Pancreas (tissue), 10 donors: ENCODE measurements around the gene CDH12. TPM values are rescaled to one million over a fixed set of nuclear protein-coding genes. Genes with fewer than 3 reads are reported as not detected.

Experiments
- ATAC-seq, 4 donors: fragments of 200-7000 bp; cut with Tn5 transposase; one replicate each; pipeline versions ENCODE4 v1.8.0 to v1.9.1; 2020; ENCODE audit warnings: mild to moderate bottlenecking in 4 of 4, moderate library complexity in 4 of 4
- DNase-seq, 6 donors: peaks; one replicate each; pipeline ENCODE4 v3.0.0-alpha.2; 2020
- FAIRE-seq: peaks from 2 replicates; lab custom pipeline; 2012; peaks lifted over from hg19 to GRCh38; lab: Jason Lieb, UNC
- H3K27ac ChIP-seq, 4 donors: fragments of 200-600 bp; sonication (generic); 1 replicate in 3 of 4; 2 replicates in 1 of 4; pipeline versions ENCODE4 v1.5.0 to v1.8.0; 2020
- H3K27me3 ChIP-seq, 4 donors: fragments of 200-600 bp; one replicate each; pipeline ENCODE4 v1.8.0; 2021
- H3K36me3 ChIP-seq, 3 donors: fragments of 200-600 bp; sonication (generic) in 1 of 3; one replicate each; pipeline versions ENCODE4 v1.5.0 to v1.8.0; 2020 to 2021
- H3K4me1 ChIP-seq, 3 donors: fragments of 200-600 bp; one replicate each; pipeline ENCODE4 v1.8.0; 2021
- H3K4me3 ChIP-seq, 4 donors: fragments of 200-600 bp; sonication (generic) in 2 of 4; one replicate each; pipeline versions ENCODE4 v1.5.0 to v1.8.0; 2020 to 2021
- H3K9me3 ChIP-seq, 4 donors: fragments of 200-600 bp; one replicate each; pipeline ENCODE4 v1.8.0; 2021
- CTCF ChIP-seq, 4 donors: fragments of 200-600 bp; sonication (generic) in 3 of 4; IDR thresholded peaks; one replicate each; pipeline versions ENCODE4 v1.5.0 to v1.8.0; 2021; ENCODE audit warnings: antibody characterized with exemption in 4 of 4
- WGBS, 2 donors: extraction: QIAGEN DNeasy Blood & Tissue Kit; methylation state at CpG; one replicate each; pipeline ENCODE4 v1.1.7; 2013; 5-methylcytosine and 5-hydroxymethylcytosine counted together
- intact Hi-C, 3 donors: fragments of 100-400 bp; cut with DNase I; formaldehyde crosslinking; loops; one replicate each; pipeline versions ENCODE4 v1.11.1 to v1.14.2; 2022
- polyA plus RNA-seq, 2 donors: library from polyadenylated mRNA; stranded (reverse); fragments of 200-250 nt; gene quantifications; one replicate each; pipeline ENCODE4 v1.2.3, GENCODE V29; 2013
- total RNA-seq, 6 donors: library from RNA; stranded (reverse); fragmentation: NEBNext Ultra II Directional in 4 of 6; extraction: Animal tissue kit (Norgen Biotek cat#: 25700) in 4 of 6; gene quantifications; one replicate each; pipeline versions ENCODE4 v1.2.1 to v1.2.4, GENCODE V29; 2021 to 2023
- donor health status: healthy with polysubstance abuse.
- donor health status: DM: no; HTN: no; CAD: no; lungs with moderate emphysema.
- donor health status: DM: no; HTN: no; CAD: no.
- donor health status: control.
- donor health status: control.
- donor health status: Bipolar disorder and iron deficiency.
- donor health status: DM: yes; HTN: yes; CAD: no.
- donor health status: DM: no; HTN: no; CAD: no.
- donor health status: DM: no; HTN: no; CAD: no.
- donor health status: DM: yes; HTN: yes; CAD: no.

Gene CDH12
- total and polyA plus RNA-seq, 8 donors = 0.12 to 0.31 (median 0.17) TPM; not detected in 4

- 10 to 13% methylated on average over 2 of the region's 2 CpGs for WGBS, 2 donors
- no peaks in the 10 kb centered on the region for H3K36me3 ChIP-seq
- no peak overlapping the region for H3K27ac ChIP-seq
- FAIRE-seq = no peak
- intact Hi-C loops = no loop called here
- H3K4me1 ChIP-seq = no peaks in the 10 kb centered on the region
- no peaks in the 10 kb centered on the region for H3K27me3 ChIP-seq
- H3K9me3 ChIP-seq = no peaks in the 10 kb centered on the region
- no peak for ATAC-seq
- TF ChIP-seq CTCF (IDR thresholded peaks at IDR 0.05) = no peak
- DNase-seq = no peak
- no peak overlapping the region for H3K4me3 ChIP-seq
Measured at GRCh38 chr5:22663134-22663533, 190.0 kb downstream of the CDH12 start.

GRCh38 chr5:22662391-22662790, 190.8 kb downstream of the CDH12 start:
- H3K27ac ChIP-seq = no peak overlapping the region
- ATAC-seq (no peak), DNase-seq (no peak), FAIRE-seq (no peak)
- H3K36me3 ChIP-seq = no peaks in the 10 kb centered on the region
- H3K27me3 ChIP-seq = no peaks in the 10 kb centered on the region
- intact Hi-C loops = no loop called here
- 36 to 40% methylated on average over 3 of the region's 3 CpGs for WGBS, 2 donors
- no peaks in the 10 kb centered on the region for H3K4me1 ChIP-seq
- TF ChIP-seq CTCF (IDR thresholded peaks at IDR 0.05) = no peak
- H3K9me3 ChIP-seq = no peaks in the 10 kb centered on the region
- H3K4me3 ChIP-seq = no peak overlapping the region

- no peaks in the 10 kb centered on the region for H3K36me3 ChIP-seq
- no peak for DNase-seq
- intact Hi-C loops = no loop called here
- H3K27ac ChIP-seq = no peak overlapping the region
- FAIRE-seq = no peak
- no peak for TF ChIP-seq CTCF (IDR thresholded peaks at IDR 0.05)
- no peaks in the 10 kb centered on the region for H3K9me3 ChIP-seq
- H3K4me3 ChIP-seq = no peak overlapping the region
- H3K27me3 ChIP-seq = no peaks in the 10 kb centered on the region
- H3K4me1 ChIP-seq = peaks cover 0 to 2% (median 0%) of the 10 kb centered on the region in 3 donors
- no peak for ATAC-seq
Measured at GRCh38 chr5:22651355-22651754, 201.8 kb downstream of the CDH12 start.

GRCh38 chr5:22650511-22650910, 202.6 kb downstream of the CDH12 start:
- FAIRE-seq = no peak
- no peaks in the 10 kb centered on the region for H3K36me3 ChIP-seq
- 23 to 28% methylated on average over 2 of the region's 2 CpGs for WGBS, 2 donors
- DNase-seq = no peak
- no peak overlapping the region for H3K27ac ChIP-seq
- no peak for ATAC-seq
- intact Hi-C loops = no loop called here
- no peaks in the 10 kb centered on the region for H3K27me3 ChIP-seq
- no peak overlapping the region for H3K4me3 ChIP-seq
- no peak for TF ChIP-seq CTCF (IDR thresholded peaks at IDR 0.05)
- H3K9me3 ChIP-seq = no peaks in the 10 kb centered on the region
- peaks cover 0 to 2% (median 0%) of the 10 kb centered on the region in 3 donors for H3K4me1 ChIP-seq

GRCh38 chr5:22649074-22649473, 204.1 kb downstream of the CDH12 start:
- 20 to 24% methylated on average over 1 of the region's 1 CpG for WGBS, 2 donors
- H3K27ac ChIP-seq = no peak overlapping the region

More at GRCh38 chr5:22649074-22649473, 204.1 kb downstream of the CDH12 start:
- peak; percentile 21 to 89 (median 70) for ATAC-seq
- Histone ChIP-seq H3K27me3 (no peaks in the 10 kb centered on the region), H3K4me3 (no peak overlapping the region), H3K9me3 (no peaks in the 10 kb centered on the region), H3K4me1 (peaks cover 0 to 2% (median 0%) of the 10 kb centered on the region in 3 donors), H3K36me3 (no peaks in the 10 kb centered on the region)
- intact Hi-C loops = no loop called here
- no peak for TF ChIP-seq CTCF (IDR thresholded peaks at IDR 0.05)
- peak in 3 of 6 donors; percentile 12 to 16 (median 14) for DNase-seq
- FAIRE-seq = no peak
